H1 (cell line): ENCODE results near the gene PTTG1IP. TPM values are rescaled to one million over a fixed set of nuclear protein-coding genes. Genes with fewer than 3 reads are reported as not detected.

Experiments
- ASH2L ChIP-seq: fragments of 200-600, 300-600 bp; sonication (generic); IDR thresholded peaks from one replicate; pipeline ENCODE4 v1.7.1; 2017; ENCODE audit warnings: low read length
- BACH1 ChIP-seq: IDR thresholded peaks from 2 replicates; pipeline ENCODE4 v1.6.1; 2012; ENCODE audit warnings: low read length, improper control_type of control experiment
- CBX8 ChIP-seq: fragments of 300-800, 300-1000 bp; sonication (generic); IDR thresholded peaks from 2 replicates; pipeline ENCODE4 v1.7.1; 2016; ENCODE audit warnings: low read depth, low read length, borderline replicate concordance
- CEBPB ChIP-seq: IDR thresholded peaks from 2 replicates; pipeline ENCODE4 v1.6.1; 2012; ENCODE audit warnings: low read depth, low read length
- CHD2 ChIP-seq: IDR thresholded peaks from 2 replicates; pipeline ENCODE4 v1.6.1; 2012; ENCODE audit warnings: low read length, improper control_type of control experiment
- CREB1 ChIP-seq: IDR thresholded peaks from 2 replicates; pipeline ENCODE4 v1.6.1; 2012; ENCODE audit warnings: inconsistent platforms
- FOSL1 ChIP-seq: IDR thresholded peaks from 2 replicates; pipeline ENCODE4 v1.6.1; 2011; ENCODE audit warnings: mild to moderate bottlenecking, low read depth, low read length, moderate library complexity; ENCODE audit not compliant: insufficient read depth
- GABPA ChIP-seq: IDR thresholded peaks from 2 replicates; pipeline ENCODE4 v1.6.1; 2011; ENCODE audit warnings: mild to moderate bottlenecking, low read length, moderate library complexity, borderline replicate concordance; ENCODE audit not compliant: insufficient read depth
- JUND ChIP-seq: IDR thresholded peaks from 2 replicates; pipeline ENCODE4 v1.6.1; 2011; ENCODE audit warnings: mild to moderate bottlenecking, improper control_type of control experiment, low read length
- KDM1A ChIP-seq: fragments of 200-600, 300-600 bp; sonication (generic); IDR thresholded peaks from 2 replicates; pipeline ENCODE4 v1.7.1; 2016; ENCODE audit warnings: mild to moderate bottlenecking, low read length, borderline replicate concordance
- KDM4A ChIP-seq: IDR thresholded peaks from one replicate; pipeline ENCODE4 v1.7.1; 2012; ENCODE audit warnings: low read depth, mild to moderate bottlenecking, moderate library complexity, low read length, inconsistent platforms; ENCODE audit not compliant: severe bottlenecking
- MAFK ChIP-seq: IDR thresholded peaks from 2 replicates; pipeline ENCODE4 v1.6.1; 2012; ENCODE audit warnings: low read depth, mild to moderate bottlenecking, improper control_type of control experiment, low read length
- POLR2A ChIP-seq, 2 experiments: IDR thresholded peaks; 1 replicate in 1 of 2; 2 replicates in 1 of 2; pipeline ENCODE4 v1.6.1; 2011; ENCODE audit warnings: low read depth in 2 of 2, low read length in 2 of 2, mild to moderate bottlenecking in 2 of 2; ENCODE audit errors: control extremely low read depth in 1 of 2
- RAD21 ChIP-seq, 2 experiments: IDR thresholded peaks in 1 of 2; conservative IDR thresholded peaks in 1 of 2; 2 replicates each; pipeline ENCODE4 v1.6.1; 2011; ENCODE audit warnings: low read depth in 2 of 2, low read length in 2 of 2, improper control_type of control experiment in 1 of 2, inconsistent platforms in 1 of 2, mild to moderate bottlenecking in 1 of 2, moderate library complexity in 1 of 2
- RFX5 ChIP-seq: IDR thresholded peaks from 2 replicates; pipeline ENCODE4 v1.6.1; 2011; ENCODE audit warnings: low read depth, low read length, improper control_type of control experiment, borderline replicate concordance
- SP1 ChIP-seq: IDR thresholded peaks from 2 replicates; pipeline ENCODE4 v1.6.1; 2011; ENCODE audit warnings: low read depth, low read length
- SUZ12 ChIP-seq: fragments of 200-600 bp; sonication (generic); IDR thresholded peaks from 2 replicates; pipeline ENCODE4 v1.6.1; 2012; ENCODE audit warnings: mild to moderate bottlenecking, inconsistent platforms, low read length, moderate library complexity, mixed read lengths
- TAF1 ChIP-seq: IDR thresholded peaks from 2 replicates; pipeline ENCODE4 v1.6.1; 2011; ENCODE audit warnings: mild to moderate bottlenecking, low read depth, low read length
- TCF12 ChIP-seq: IDR thresholded peaks from 2 replicates; pipeline ENCODE4 v1.6.1; 2011; ENCODE audit warnings: low read depth, mild to moderate bottlenecking, low read length
- polyA plus RNA-seq, 7 experiments: library from polyadenylated mRNA; depleted of rRNA in 3 of 7; stranded (reverse) in 5 of 7; unstranded in 2 of 7; fragments of >200 nt in 5 of 7; fragments of 200-250 nt in 2 of 7; gene quantifications; 1 replicate in 5 of 7; 2 replicates in 1 of 7; 4 replicates in 1 of 7; pipeline versions ENCODE4 v1.2.1 to v1.2.3, GENCODE V29; 2011 to 2013; ENCODE audit warnings: missing spikeins in 2 of 7, mixed read lengths in 2 of 7
- total RNA-seq: library from RNA; stranded (reverse); fragmentation: NEBNext Ultra II Directional; extraction: Animal tissue kit (Norgen Biotek cat#: 25700); gene quantifications from 2 replicates; pipeline ENCODE4 v1.2.1, GENCODE V29; 2021
- TF ChIP-seq, protein P1 (sequence below): IDR thresholded peaks from 2 replicates; pipeline ENCODE4 v1.6.1; 2012; ENCODE audit warnings: low read length, inconsistent platforms
- TF ChIP-seq, protein P2 (sequence below): IDR thresholded peaks from 2 replicates; pipeline ENCODE4 v1.6.1; 2012; ENCODE audit warnings: inconsistent platforms
- TF ChIP-seq, protein P3 (sequence below): IDR thresholded peaks from 2 replicates; pipeline ENCODE4 v1.6.1; 2011; ENCODE audit warnings: low read length, improper control_type of control experiment

Gene PTTG1IP
- total and polyA plus RNA-seq, 2 of the 8 experiments (the other 6 are each of a cell fraction or from before 2014, with no cell fraction given) = 90.8 to 130 TPM

DNA sequence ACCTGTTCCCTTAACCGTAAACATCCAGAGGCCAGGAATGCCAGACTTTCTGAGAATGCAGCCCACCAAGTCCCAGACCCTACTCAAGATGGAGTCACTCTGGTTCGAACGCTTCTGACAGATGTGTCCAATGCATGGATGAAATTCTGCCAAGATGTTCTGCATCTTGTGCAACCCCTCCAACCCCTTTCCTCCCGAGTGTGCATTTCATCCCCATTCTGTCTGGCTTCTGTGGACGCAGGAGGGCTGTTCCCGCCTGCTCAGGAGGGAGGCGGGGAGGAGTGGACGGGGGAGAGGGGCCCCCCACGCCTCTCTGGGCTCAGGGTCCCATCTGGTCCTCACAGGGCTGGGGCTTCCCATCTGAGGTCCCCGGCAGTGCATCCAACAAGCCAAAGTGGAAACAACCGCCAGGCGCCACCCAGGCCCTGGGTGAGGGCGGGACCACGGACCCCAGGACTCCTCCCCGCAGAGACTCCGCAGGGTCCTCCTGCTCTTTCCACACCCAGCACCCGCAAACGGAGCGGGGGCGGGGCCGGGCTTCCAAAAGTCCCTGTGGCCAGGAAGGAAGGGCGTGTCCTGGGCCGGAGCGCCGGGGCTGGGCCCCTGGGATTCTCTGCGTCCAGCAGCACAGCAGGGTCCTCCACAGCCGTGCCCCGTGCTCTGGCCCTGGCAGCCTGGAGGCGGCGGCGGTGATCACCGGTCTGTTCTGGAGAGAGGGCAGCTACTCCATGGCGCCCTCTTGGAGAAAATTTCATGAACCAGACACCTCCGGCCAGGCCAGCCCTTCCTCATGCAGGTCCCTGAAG, 27.9 kb downstream of the PTTG1IP start (continued):
- TF ChIP-seq MAFK (no peak), KDM1A (no peak; the same call in 1 of the 2 replicates), CREB1 (no peak), BACH1 (no peak), FOSL1 (no peak), JUND (no peak), KDM4A (peak; percentile 54), CEBPB (no peak), TCF12 (no peak), CBX8 (no peak), TAF1 (peak; percentile 29; the same call in 1 of the 2 replicates), GABPA (no peak), ASH2L (no peak), SP1 (no peak), RAD21 (IDR thresholded peaks at IDR 0.05 in 1 of 2, conservative IDR thresholded peaks at IDR 0.05 in 1 of 2; ENCODE audit: low read depth in 2 of 2, low read length in 2 of 2) (peak; percentile 7 to 50; a peak in 3 of 4 replicates), SUZ12 (no peak), POLR2A (IDR thresholded peaks at IDR 0.05; ENCODE audit: control extremely low read depth in 1 of 2, low read depth in 2 of 2, low read length in 2 of 2) (no peak), CHD2 (no peak), RFX5 (no peak)
- TF ChIP-seq, protein P1, sequence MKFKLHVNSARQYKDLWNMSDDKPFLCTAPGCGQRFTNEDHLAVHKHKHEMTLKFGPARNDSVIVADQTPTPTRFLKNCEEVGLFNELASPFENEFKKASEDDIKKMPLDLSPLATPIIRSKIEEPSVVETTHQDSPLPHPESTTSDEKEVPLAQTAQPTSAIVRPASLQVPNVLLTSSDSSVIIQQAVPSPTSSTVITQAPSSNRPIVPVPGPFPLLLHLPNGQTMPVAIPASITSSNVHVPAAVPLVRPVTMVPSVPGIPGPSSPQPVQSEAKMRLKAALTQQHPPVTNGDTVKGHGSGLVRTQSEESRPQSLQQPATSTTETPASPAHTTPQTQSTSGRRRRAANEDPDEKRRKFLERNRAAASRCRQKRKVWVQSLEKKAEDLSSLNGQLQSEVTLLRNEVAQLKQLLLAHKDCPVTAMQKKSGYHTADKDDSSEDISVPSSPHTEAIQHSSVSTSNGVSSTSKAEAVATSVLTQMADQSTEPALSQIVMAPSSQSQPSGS = no peak
- TF ChIP-seq, protein P2, sequence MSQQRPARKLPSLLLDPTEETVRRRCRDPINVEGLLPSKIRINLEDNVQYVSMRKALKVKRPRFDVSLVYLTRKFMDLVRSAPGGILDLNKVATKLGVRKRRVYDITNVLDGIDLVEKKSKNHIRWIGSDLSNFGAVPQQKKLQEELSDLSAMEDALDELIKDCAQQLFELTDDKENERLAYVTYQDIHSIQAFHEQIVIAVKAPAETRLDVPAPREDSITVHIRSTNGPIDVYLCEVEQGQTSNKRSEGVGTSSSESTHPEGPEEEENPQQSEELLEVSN = peak; percentile 57; the same call in 1 of the 2 replicates
- TF ChIP-seq, protein P3, sequence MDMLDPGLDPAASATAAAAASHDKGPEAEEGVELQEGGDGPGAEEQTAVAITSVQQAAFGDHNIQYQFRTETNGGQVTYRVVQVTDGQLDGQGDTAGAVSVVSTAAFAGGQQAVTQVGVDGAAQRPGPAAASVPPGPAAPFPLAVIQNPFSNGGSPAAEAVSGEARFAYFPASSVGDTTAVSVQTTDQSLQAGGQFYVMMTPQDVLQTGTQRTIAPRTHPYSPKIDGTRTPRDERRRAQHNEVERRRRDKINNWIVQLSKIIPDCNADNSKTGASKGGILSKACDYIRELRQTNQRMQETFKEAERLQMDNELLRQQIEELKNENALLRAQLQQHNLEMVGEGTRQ = no peak
